HepG2 (cell line): ENCODE results near the gene CAPRIN2. TPM values are rescaled to one million over a fixed set of nuclear protein-coding genes. Genes with fewer than 3 reads are reported as not detected.

Source experiments
- CEBPZ ChIP-seq: IDR thresholded peaks from 2 replicates; pipeline ENCODE4 v1.6.1; 2012; ENCODE audit warnings: low read length, improper control_type of control experiment
- HMGA1 ChIP-seq: sonication (generic); formaldehyde crosslinking; conservative IDR thresholded peaks from 2 replicates; pipeline ENCODE4 v1.4.0; 2020; ENCODE audit warnings: missing genetic modification reagents
- IKZF4 ChIP-seq: sonication (generic); formaldehyde crosslinking; IDR thresholded peaks from 2 replicates; pipeline ENCODE4 v1.5.1; 2020; ENCODE audit warnings: borderline replicate concordance, mild to moderate bottlenecking, low read depth, missing genetic modification reagents; ENCODE audit errors: not compliant biosample characterization
- NR0B2 ChIP-seq: sonication (generic); formaldehyde crosslinking; IDR thresholded peaks from 2 replicates; pipeline ENCODE4 v1.4.0; 2020; ENCODE audit warnings: mild to moderate bottlenecking, missing genetic modification reagents
- RBFOX2 ChIP-seq: fragments of 200-400 bp; formaldehyde crosslinking; IDR thresholded peaks from 2 replicates; pipeline ENCODE4 v1.6.1; 2017; ENCODE audit warnings: low read depth, mild to moderate bottlenecking, low read length
- TCF12 ChIP-seq, 2 experiments: fragments of 450-650 bp in 1 of 2; sonication (generic) in 1 of 2; formaldehyde crosslinking in 1 of 2; IDR thresholded peaks; 2 replicates each; pipeline versions ENCODE4 v1.6.1 to v1.8.0; 2017 to 2022; ENCODE audit warnings: antibody characterized with exemption in 1 of 2, mild to moderate bottlenecking in 1 of 2, missing genetic modification reagents in 1 of 2, moderate library complexity in 1 of 2
- ZBTB42 ChIP-seq: sonication (generic); formaldehyde crosslinking; IDR thresholded peaks from 2 replicates; pipeline ENCODE4 v1.5.0; 2020; ENCODE audit warnings: mild to moderate bottlenecking, missing genetic modification reagents
- ZBTB43 ChIP-seq: sonication (generic); formaldehyde crosslinking; conservative IDR thresholded peaks from 2 replicates; pipeline ENCODE4 v1.4.0; 2020; ENCODE audit warnings: missing genetic modification reagents
- ZBTB44 ChIP-seq: sonication (generic); formaldehyde crosslinking; IDR thresholded peaks from 2 replicates; pipeline ENCODE4 v1.4.0; 2020; ENCODE audit warnings: missing genetic modification reagents
- ZHX1 ChIP-seq: sonication (generic); formaldehyde crosslinking; IDR thresholded peaks from 2 replicates; pipeline ENCODE4 v1.8.1; 2022; ENCODE audit warnings: low read depth, mild to moderate bottlenecking, missing genetic modification reagents
- ZNF124 ChIP-seq: sonication (generic); formaldehyde crosslinking; IDR thresholded peaks from 2 replicates; pipeline ENCODE4 v1.4.0; 2020; ENCODE audit warnings: missing genetic modification reagents
- ZNF512 ChIP-seq: sonication (generic); formaldehyde crosslinking; IDR thresholded peaks from 2 replicates; pipeline ENCODE4 v1.4.0; 2020; ENCODE audit warnings: mild to moderate bottlenecking, missing genetic modification reagents
- ZNF558 ChIP-seq: sonication (generic); formaldehyde crosslinking; IDR thresholded peaks from 2 replicates; pipeline ENCODE4 v1.9.0; 2022; ENCODE audit warnings: mild to moderate bottlenecking, missing genetic modification reagents, borderline replicate concordance
- ZNF737 ChIP-seq: sonication (generic); formaldehyde crosslinking; IDR thresholded peaks from 2 replicates; pipeline ENCODE4 v1.5.0; 2020; ENCODE audit warnings: missing genetic modification reagents, mild to moderate bottlenecking, borderline replicate concordance
- ZSCAN9 ChIP-seq: IDR thresholded peaks from 2 replicates; pipeline ENCODE4 v1.6.1; 2016; ENCODE audit warnings: borderline replicate concordance
- polyA plus RNA-seq, 8 experiments: library from polyadenylated mRNA; depleted of rRNA in 3 of 8; stranded (reverse) in 7 of 8; unstranded in 1 of 8; fragments of >200 nt; fragmentation: Illumina TruSeq in 4 of 8; extraction: Trizol in 4 of 8; gene quantifications; 2 replicates each; pipeline versions ENCODE4 v1.2.1 to v1.2.3, GENCODE V29; 2011 to 2016; ENCODE audit warnings: low read depth in 4 of 8, missing spikeins in 1 of 8, mixed read lengths in 1 of 8; ENCODE audit not compliant: insufficient read depth in 1 of 8
- total RNA-seq, 5 experiments: library from RNA; depleted of rRNA; stranded (reverse); fragments of >200 nt; fragmentation: Illumina TruSeq; extraction: Trizol; gene quantifications; 2 replicates each; pipeline ENCODE4 v1.2.3, GENCODE V29; 2016; ENCODE audit warnings: low read depth in 1 of 5

Gene CAPRIN2
- total and polyA plus RNA-seq, 2 of the 13 experiments (the other 11 are each of a cell fraction or from before 2014, with no cell fraction given) = 21.7 to 30.6 TPM

GRCh38 chr12:30695199-30696102, 59.3 kb downstream of the CAPRIN2 start, which contains the start of gene IPO8 (continued):
- TF ChIP-seq IKZF4 (CRISPR knock-in tag) = no peak
- TF ChIP-seq ZBTB43 (CRISPR knock-in tag) = no peak; the same call in 1 of the 2 replicates
- TF ChIP-seq ZNF512 (CRISPR knock-in tag) = no peak
- no peak for TF ChIP-seq NR0B2 (CRISPR knock-in tag)
- TF ChIP-seq CEBPZ = no peak
- TF ChIP-seq ZSCAN9 = no peak
- peak; percentile 23; the same call in 1 of the 2 replicates for TF ChIP-seq ZBTB42
- TF ChIP-seq ZNF558 (CRISPR knock-in tag) = peak; percentile 50; the same call in 1 of the 2 replicates
- no peak; the same call in 1 of the 2 replicates for TF ChIP-seq ZNF737 (CRISPR knock-in tag)
- no peak for TF ChIP-seq ZHX1
- no peak for TF ChIP-seq TCF12 (IDR thresholded peaks at IDR 0.05)
- TF ChIP-seq TCF12 (CRISPR knock-in tag; IDR thresholded peaks at IDR 0.05) = no peak
- no peak for TF ChIP-seq HMGA1
- TF ChIP-seq ZNF124 (CRISPR knock-in tag) = 0 out of 2 replicates have a peak, but pooled peaks have one; percentile 35
- peak; percentile 67 for TF ChIP-seq RBFOX2
- TF ChIP-seq ZBTB44 = no peak
